ENCODE results near the gene ALDH1A1. TPM values are rescaled to one million over a fixed set of nuclear protein-coding genes. Genes with fewer than 3 reads are reported as not detected.
"Not testable (repeated sequence)": the region's sequence is repeated elsewhere in the genome, so short reads cannot be mapped to it uniquely, and the experiment has no call there.

Gene ALDH1A1
- total and polyA plus RNA-seq, 7 experiments from 2014 or later, result 1.0 to 11.9 (median 2.0) TPM; not detected in 3

- CTCF ChIA-PET, result no interaction called here
These were observed 89.3 kb downstream of the ALDH1A1 start for GRCh38 chr9:72863456-72864094.

GRCh38 chr9:72862788-72863187 lies 90.1 kb downstream of the ALDH1A1 start:
- H3K9me3 Mint-ChIP-seq; H3K4me1 Mint-ChIP-seq; H3K27ac Mint-ChIP-seq; H3K27ac ChIP-seq (ENCODE audit: low read depth, low read length); DNase-seq; H3K4me3 ChIP-seq (ENCODE audit: low read length); H3K36me3 ChIP-seq (ENCODE audit: control insufficient read depth in 2 of 3, insufficient read depth in 3 of 3, low read length in 3 of 3); H3K4me1 ChIP-seq (ENCODE audit: control insufficient read depth in 2 of 2, insufficient read depth in 2 of 2, low read length in 2 of 2); H3K27me3 ChIP-seq (ENCODE audit: control insufficient read depth in 2 of 2, insufficient read depth in 2 of 2, low read length in 2 of 2); H3K36me3 Mint-ChIP-seq; H3K4me3 Mint-ChIP-seq; H3K9me3 ChIP-seq (ENCODE audit: control insufficient read depth in 2 of 3, low read length in 3 of 3); CTCF ChIA-PET; POLR2A ChIA-PET; ATAC-seq: not testable (repeated sequence)
- intact Hi-C loops (cut with micrococcal nuclease), result loop anchor here in 1 of 2 donors (5.0 kb wide), 1 partner anchor 1825 kb away; no protein-coding TSS in a partner anchor
- peaks cover 0 to 13% (median 8%) of the 10 kb centered on the region in 5 donors for H3K27me3 Mint-ChIP-seq

More at GRCh38 chr9:72863456-72864094, 89.3 kb downstream of the ALDH1A1 start:
- Histone ChIP-seq H3K9me3 (ENCODE audit: control insufficient read depth in 2 of 3, low read length in 3 of 3) (no peaks in the 10 kb centered on the region), H3K4me1 (ENCODE audit: control insufficient read depth in 2 of 2, insufficient read depth in 2 of 2, low read length in 2 of 2) (no peaks in the 10 kb centered on the region), H3K27ac (ENCODE audit: low read depth, low read length) (no peak overlapping the region), H3K27me3 (ENCODE audit: control insufficient read depth in 2 of 2, insufficient read depth in 2 of 2, low read length in 2 of 2) (no peaks in the 10 kb centered on the region), H3K4me3 (ENCODE audit: low read length) (no peak overlapping the region), H3K36me3 (ENCODE audit: control insufficient read depth in 2 of 3, insufficient read depth in 3 of 3, low read length in 3 of 3) (no peaks in the 10 kb centered on the region)
- Mint-ChIP-seq H3K4me3 (no peak overlapping the region), H3K36me3 (no peaks in the 10 kb centered on the region), H3K4me1 (no peaks in the 10 kb centered on the region), H3K9me3 (peaks cover 0 to 9% (median 0%) of the 10 kb centered on the region in 11 donors), H3K27ac (no peak overlapping the region), H3K27me3 (peaks cover 0 to 13% (median 9%) of the 10 kb centered on the region in 5 donors)
- ATAC-seq (no peak), DNase-seq (no peak)
- intact Hi-C loops (cut with micrococcal nuclease), result loop anchor here in 1 of 2 donors (5.0 kb wide), 1 partner anchor 1826 kb away; no protein-coding TSS in a partner anchor
- POLR2A ChIA-PET, result no interaction called here

GRCh38 chr9:72858089-72858912 lies 94.6 kb downstream of the ALDH1A1 start:
- intact Hi-C loops (cut with micrococcal nuclease), result loop anchor here (2.0 to 5.0 kb wide), 3 partner anchors 224 to 326 kb away; no protein-coding TSS in a partner anchor
- no peaks in the 10 kb centered on the region for H3K9me3 Mint-ChIP-seq
- no peak overlapping the region for H3K4me3 ChIP-seq (ENCODE audit: low read length)
- POLR2A ChIA-PET, result no interaction called here
- no peaks in the 10 kb centered on the region for H3K9me3 ChIP-seq (ENCODE audit: control insufficient read depth in 2 of 3, low read length in 3 of 3)
- no peak overlapping the region for H3K4me3 Mint-ChIP-seq
- H3K36me3 ChIP-seq (ENCODE audit: control insufficient read depth in 2 of 3, insufficient read depth in 3 of 3, low read length in 3 of 3), result no peaks in the 10 kb centered on the region
- CTCF ChIA-PET, result interaction anchor here (1.4 kb wide), 1 partner anchor 10 kb away, joined by 3 read pairs; no protein-coding TSS in a partner anchor
- no peak overlapping the region for H3K27ac ChIP-seq (ENCODE audit: low read depth, low read length)
- no peaks in the 10 kb centered on the region for H3K36me3 Mint-ChIP-seq
- H3K27ac Mint-ChIP-seq, result no peak overlapping the region
- DNase-seq (no peak), ATAC-seq (no peak)
- no peaks in the 10 kb centered on the region for H3K27me3 ChIP-seq (ENCODE audit: control insufficient read depth in 2 of 2, insufficient read depth in 2 of 2, low read length in 2 of 2)
- no peaks in the 10 kb centered on the region for H3K4me1 ChIP-seq (ENCODE audit: control insufficient read depth in 2 of 2, insufficient read depth in 2 of 2, low read length in 2 of 2)
- H3K27me3 Mint-ChIP-seq, result peaks cover 0 to 13% (median 2%) of the 10 kb centered on the region in 5 donors
- H3K4me1 Mint-ChIP-seq, result peaks cover 0 to 5% (median 0%) of the 10 kb centered on the region in 7 donors

GRCh38 chr9:72857624-72857996 lies 95.2 kb downstream of the ALDH1A1 start:
- no peaks in the 10 kb centered on the region for H3K9me3 Mint-ChIP-seq
- no peak overlapping the region for H3K27ac Mint-ChIP-seq
- no peaks in the 10 kb centered on the region for H3K9me3 ChIP-seq (ENCODE audit: control insufficient read depth in 2 of 3, low read length in 3 of 3)
- no peaks in the 10 kb centered on the region for H3K27me3 ChIP-seq (ENCODE audit: control insufficient read depth in 2 of 2, insufficient read depth in 2 of 2, low read length in 2 of 2)
- H3K4me1 ChIP-seq (ENCODE audit: control insufficient read depth in 2 of 2, insufficient read depth in 2 of 2, low read length in 2 of 2), result no peaks in the 10 kb centered on the region
- peaks cover 0 to 5% (median 0%) of the 10 kb centered on the region in 7 donors for H3K4me1 Mint-ChIP-seq
- no peaks in the 10 kb centered on the region for H3K36me3 ChIP-seq (ENCODE audit: control insufficient read depth in 2 of 3, insufficient read depth in 3 of 3, low read length in 3 of 3)
- DNase-seq (no peak), ATAC-seq (no peak)
- H3K4me3 ChIP-seq (ENCODE audit: low read length), result no peak overlapping the region
- CTCF ChIA-PET, result interaction anchor here (0.7 to 1.4 kb wide), 2 partner anchors 10 to 163 kb away, joined by 3 read pairs; no protein-coding TSS in a partner anchor
- no peaks in the 10 kb centered on the region for H3K36me3 Mint-ChIP-seq
- POLR2A ChIA-PET, result no interaction called here
- H3K27ac ChIP-seq (ENCODE audit: low read depth, low read length), result no peak overlapping the region
- peaks cover 0 to 8% (median 0%) of the 10 kb centered on the region in 5 donors for H3K27me3 Mint-ChIP-seq
- no peak overlapping the region for H3K4me3 Mint-ChIP-seq
- intact Hi-C loops (cut with micrococcal nuclease), result loop anchor here (1.0 to 5.0 kb wide), 4 partner anchors 165 to 325 kb away; no protein-coding TSS in a partner anchor

- ATAC-seq (peak; percentile 45), DNase-seq (peak in 1 of 9 donors; percentile 4)
- Histone ChIP-seq H3K36me3 (ENCODE audit: control insufficient read depth in 2 of 3, insufficient read depth in 3 of 3, low read length in 3 of 3) (no peaks in the 10 kb centered on the region), H3K9me3 (ENCODE audit: control insufficient read depth in 2 of 3, low read length in 3 of 3) (no peaks in the 10 kb centered on the region), H3K27me3 (ENCODE audit: control insufficient read depth in 2 of 2, insufficient read depth in 2 of 2, low read length in 2 of 2) (no peaks in the 10 kb centered on the region), H3K4me3 (ENCODE audit: low read length) (no peak overlapping the region), H3K4me1 (ENCODE audit: control insufficient read depth in 2 of 2, insufficient read depth in 2 of 2, low read length in 2 of 2) (no peaks in the 10 kb centered on the region), H3K27ac (ENCODE audit: low read depth, low read length) (no peak overlapping the region)
- Mint-ChIP-seq H3K27ac (no peak overlapping the region), H3K4me1 (peaks cover 0 to 5% (median 0%) of the 10 kb centered on the region in 7 donors), H3K36me3 (no peaks in the 10 kb centered on the region), H3K27me3 (peaks cover 0 to 5% (median 0%) of the 10 kb centered on the region in 5 donors), H3K4me3 (no peak overlapping the region), H3K9me3 (no peaks in the 10 kb centered on the region)
- ChIA-PET CTCF (interaction anchor here (0.7 to 1.4 kb wide), 2 partner anchors 11 to 164 kb away, joined by 3 read pairs; no protein-coding TSS in a partner anchor), POLR2A (no interaction called here)
- intact Hi-C loops (cut with micrococcal nuclease), result loop anchor here (1.0 to 5.0 kb wide), 4 partner anchors 166 to 325 kb away; no protein-coding TSS in a partner anchor
These were observed 95.8 kb downstream of the ALDH1A1 start for GRCh38 chr9:72856972-72857623.

GRCh38 chr9:72855890-72856523 lies 96.8 kb downstream of the ALDH1A1 start:
- Histone ChIP-seq H3K4me1 (ENCODE audit: control insufficient read depth in 2 of 2, insufficient read depth in 2 of 2, low read length in 2 of 2) (no peaks in the 10 kb centered on the region), H3K36me3 (ENCODE audit: control insufficient read depth in 2 of 3, insufficient read depth in 3 of 3, low read length in 3 of 3) (no peaks in the 10 kb centered on the region), H3K4me3 (ENCODE audit: low read length) (no peak overlapping the region), H3K27ac (ENCODE audit: low read depth, low read length) (no peak overlapping the region), H3K27me3 (ENCODE audit: control insufficient read depth in 2 of 2, insufficient read depth in 2 of 2, low read length in 2 of 2) (no peaks in the 10 kb centered on the region), H3K9me3 (ENCODE audit: control insufficient read depth in 2 of 3, low read length in 3 of 3) (no peaks in the 10 kb centered on the region)
- POLR2A ChIA-PET, result no interaction called here
- H3K36me3 Mint-ChIP-seq, result peaks cover 0 to 5% (median 0%) of the 10 kb centered on the region in 5 donors
- peaks cover 0 to 5% (median 0%) of the 10 kb centered on the region in 7 donors for H3K4me1 Mint-ChIP-seq
- peaks cover 0 to 6% (median 0%) of the 10 kb centered on the region in 5 donors for H3K27me3 Mint-ChIP-seq
- no peak overlapping the region for H3K4me3 Mint-ChIP-seq
- intact Hi-C loops (cut with micrococcal nuclease), result loop anchor here (2.0 to 5.0 kb wide), 3 partner anchors 167 to 326 kb away; no protein-coding TSS in a partner anchor
- ATAC-seq, result no peak
- DNase-seq, result no peak
- no peak overlapping the region for H3K27ac Mint-ChIP-seq
- H3K9me3 Mint-ChIP-seq, result peaks cover 0 to 4% (median 0%) of the 10 kb centered on the region in 11 donors
- CTCF ChIA-PET, result no interaction called here
